Measurements from ENCODE around the gene SAP30L.

The SAP30L gene

DNA sequence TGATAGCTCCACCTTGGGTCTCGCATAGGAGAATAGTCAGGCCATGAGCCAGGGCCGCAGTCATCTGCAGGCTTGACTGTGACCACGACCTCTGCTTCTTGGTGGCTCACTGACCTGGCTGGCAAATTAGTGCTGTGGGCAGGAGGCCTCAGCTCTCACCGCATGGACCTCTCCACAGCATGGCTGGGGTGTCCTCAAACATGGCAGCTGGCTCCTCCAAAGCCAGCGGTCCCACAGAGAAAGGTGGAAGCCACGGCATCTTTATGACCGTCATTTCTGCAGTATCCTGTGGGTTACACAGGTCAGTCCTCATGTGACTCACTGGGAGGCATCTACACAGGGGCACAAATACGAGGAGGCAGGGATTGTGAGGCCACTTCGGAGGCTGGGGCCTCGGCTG is 43.2 kb upstream of the SAP30L start:
- DNase-seq (ENCODE audit: extremely low read depth, low read depth) = no peak
- no peak overlapping the region for H3K4me3 ChIP-seq (replicated peaks; ENCODE audit: low read depth, low read length)
- TF ChIP-seq, protein P1, sequence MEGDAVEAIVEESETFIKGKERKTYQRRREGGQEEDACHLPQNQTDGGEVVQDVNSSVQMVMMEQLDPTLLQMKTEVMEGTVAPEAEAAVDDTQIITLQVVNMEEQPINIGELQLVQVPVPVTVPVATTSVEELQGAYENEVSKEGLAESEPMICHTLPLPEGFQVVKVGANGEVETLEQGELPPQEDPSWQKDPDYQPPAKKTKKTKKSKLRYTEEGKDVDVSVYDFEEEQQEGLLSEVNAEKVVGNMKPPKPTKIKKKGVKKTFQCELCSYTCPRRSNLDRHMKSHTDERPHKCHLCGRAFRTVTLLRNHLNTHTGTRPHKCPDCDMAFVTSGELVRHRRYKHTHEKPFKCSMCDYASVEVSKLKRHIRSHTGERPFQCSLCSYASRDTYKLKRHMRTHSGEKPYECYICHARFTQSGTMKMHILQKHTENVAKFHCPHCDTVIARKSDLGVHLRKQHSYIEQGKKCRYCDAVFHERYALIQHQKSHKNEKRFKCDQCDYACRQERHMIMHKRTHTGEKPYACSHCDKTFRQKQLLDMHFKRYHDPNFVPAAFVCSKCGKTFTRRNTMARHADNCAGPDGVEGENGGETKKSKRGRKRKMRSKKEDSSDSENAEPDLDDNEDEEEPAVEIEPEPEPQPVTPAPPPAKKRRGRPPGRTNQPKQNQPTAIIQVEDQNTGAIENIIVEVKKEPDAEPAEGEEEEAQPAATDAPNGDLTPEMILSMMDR (IDR thresholded peaks at IDR 0.05; ENCODE audit: low read depth, low read length, missing control alignments) = no peak

DNA sequence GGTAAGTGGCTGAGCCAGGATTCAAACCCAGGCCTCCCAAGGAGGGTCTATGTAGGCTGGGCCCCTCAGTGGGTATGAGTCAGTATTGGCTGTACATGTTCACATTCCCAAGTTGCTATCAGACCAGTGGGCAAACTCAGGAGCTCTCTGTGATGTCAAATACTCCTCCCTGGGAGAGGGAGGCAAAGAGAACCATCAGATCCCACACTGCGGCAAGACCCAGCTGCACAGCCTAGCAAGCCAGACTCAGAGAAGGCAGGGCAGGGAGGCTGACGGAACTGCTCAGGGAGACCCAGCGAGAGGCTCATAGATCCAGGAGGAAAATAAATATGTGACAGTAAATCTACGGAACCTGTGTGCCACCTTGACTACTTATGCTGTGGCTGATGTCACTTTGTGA is 42.6 kb upstream of the SAP30L start:
- TF ChIP-seq, protein P1 (IDR thresholded peaks at IDR 0.05; ENCODE audit: low read depth, low read length, missing control alignments) = no peak
- no peak overlapping the region for H3K4me3 ChIP-seq (replicated peaks; ENCODE audit: low read depth, low read length)
- no peak for DNase-seq (ENCODE audit: extremely low read depth, low read depth)

DNA sequence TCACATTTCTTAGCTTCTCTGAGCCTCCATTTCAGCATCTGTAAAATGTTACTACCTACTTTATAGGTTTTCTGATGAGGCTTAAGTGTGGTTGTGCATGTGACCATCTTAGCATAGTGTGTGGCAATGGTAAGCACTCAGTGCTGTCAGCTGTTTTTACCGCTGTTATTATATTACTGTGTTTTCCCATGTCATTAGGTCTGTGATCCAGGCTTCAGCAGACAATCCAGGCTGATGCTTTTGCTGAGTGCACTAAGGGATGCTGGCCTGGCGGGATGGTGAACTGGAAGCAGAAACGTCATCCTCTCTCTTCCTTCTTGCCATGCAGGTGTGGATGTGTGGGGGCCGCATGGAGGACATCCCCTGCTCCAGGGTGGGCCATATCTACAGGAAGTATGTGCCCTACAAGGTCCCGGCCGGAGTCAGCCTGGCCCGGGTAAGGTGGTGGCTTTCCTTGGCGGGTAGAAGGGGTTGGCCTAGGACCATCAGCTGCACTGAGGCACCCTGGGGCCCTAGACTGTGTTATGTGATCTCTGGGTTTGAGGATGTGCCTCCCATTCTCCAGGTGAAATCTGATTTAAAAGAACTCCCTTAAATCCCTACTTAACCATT is 41.9 kb upstream of the SAP30L start:
- H3K4me3 ChIP-seq (replicated peaks; ENCODE audit: low read depth, low read length) = no peak overlapping the region
- DNase-seq (ENCODE audit: extremely low read depth, low read depth) = no peak
- TF ChIP-seq, protein P1 (IDR thresholded peaks at IDR 0.05; ENCODE audit: low read depth, low read length, missing control alignments) = no peak

DNA sequence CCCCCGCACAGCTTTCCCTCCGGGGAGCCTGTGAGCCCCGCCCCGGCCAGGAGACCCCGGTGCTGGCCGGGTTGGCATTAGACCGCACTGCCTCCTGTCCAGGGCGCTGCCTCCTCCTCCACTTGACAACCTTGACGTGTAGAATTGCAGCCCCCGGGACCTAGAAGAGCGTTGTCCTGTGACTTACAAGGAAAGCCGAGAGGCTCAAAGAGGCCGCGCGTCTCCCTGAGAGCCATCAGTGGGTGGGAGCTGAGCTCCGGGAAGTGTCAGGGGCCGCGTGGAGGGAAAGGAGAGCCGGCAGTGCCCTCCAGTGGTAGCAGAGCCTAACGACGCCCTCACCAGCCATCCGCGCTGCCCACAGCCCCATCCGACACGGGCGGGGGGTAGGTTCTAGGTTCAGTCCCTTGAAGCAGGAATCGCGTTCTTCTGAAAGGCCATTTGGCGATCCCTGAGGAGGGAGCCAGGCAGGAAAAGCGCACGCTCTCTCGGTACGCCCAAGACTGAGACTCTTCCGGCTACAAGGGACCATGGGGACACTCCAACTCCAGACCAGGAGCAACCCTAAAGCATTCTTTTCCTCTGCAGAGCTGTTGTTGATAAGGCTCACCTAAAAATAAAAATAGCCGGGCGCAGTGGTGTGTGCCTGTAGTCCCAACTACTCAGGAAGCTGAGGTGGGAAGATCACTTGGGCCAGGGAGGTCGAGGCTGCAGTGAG is 40.6 kb upstream of the SAP30L start:
- TF ChIP-seq, protein P1 (IDR thresholded peaks at IDR 0.05; ENCODE audit: low read depth, low read length, missing control alignments) = peak; percentile 84
- peak overlapping the region; percentile 25 for H3K4me3 ChIP-seq (replicated peaks; ENCODE audit: low read depth, low read length)
- DNase-seq (ENCODE audit: extremely low read depth, low read depth) = peak; percentile 33

DNA sequence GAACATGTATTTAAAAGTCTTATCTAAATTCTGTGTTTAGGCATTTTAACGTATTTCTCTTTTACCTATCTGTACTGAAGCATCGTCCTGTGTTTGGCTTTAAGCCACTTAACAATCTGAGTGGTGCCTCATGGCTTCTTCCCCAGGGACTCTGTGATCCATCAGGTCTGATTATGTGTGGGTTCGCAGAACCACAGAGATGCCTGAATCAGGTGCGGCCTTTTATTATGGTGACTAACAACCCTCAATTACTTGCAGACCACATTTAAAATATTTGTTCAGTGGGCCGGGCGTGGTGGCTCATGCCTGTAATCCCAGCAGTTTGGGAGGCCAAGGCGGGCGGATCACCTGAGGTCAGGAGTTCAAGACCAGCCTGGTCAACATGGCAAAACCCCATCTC is 39.6 kb upstream of the SAP30L start:
- DNase-seq (ENCODE audit: extremely low read depth, low read depth) = no peak
- TF ChIP-seq, protein P1 (IDR thresholded peaks at IDR 0.05; ENCODE audit: low read depth, low read length, missing control alignments) = no peak
- no peak overlapping the region for H3K4me3 ChIP-seq (replicated peaks; ENCODE audit: low read depth, low read length)

DNA sequence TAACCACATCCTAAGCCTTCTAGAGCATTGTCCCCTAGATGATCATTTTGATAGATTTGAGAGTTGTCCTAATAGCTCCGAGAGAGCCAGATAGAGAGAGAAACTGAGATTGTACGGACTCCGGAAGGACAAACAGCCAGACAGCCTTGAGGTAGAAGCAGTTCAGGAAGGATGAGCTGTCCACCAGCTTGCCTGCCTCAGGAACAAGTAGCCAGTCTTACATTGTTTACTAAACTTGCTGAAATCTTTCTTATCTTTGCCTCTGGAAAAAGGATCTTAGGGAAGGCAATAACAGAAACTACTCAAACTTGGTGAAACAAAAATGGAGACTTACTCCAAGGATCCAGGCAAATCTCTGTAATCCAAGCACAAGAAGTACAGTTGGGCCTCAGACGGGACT is 39.0 kb upstream of the SAP30L start:
- DNase-seq (ENCODE audit: extremely low read depth, low read depth) = no peak
- no peak overlapping the region for H3K4me3 ChIP-seq (replicated peaks; ENCODE audit: low read depth, low read length)
- TF ChIP-seq, protein P1 (IDR thresholded peaks at IDR 0.05; ENCODE audit: low read depth, low read length, missing control alignments) = no peak
